Prostate gland (tissue), 2 donors: ENCODE data around the gene AKAP9.

Experiments
- POLR2AphosphoS5 ChIP-seq: sonication (generic); formaldehyde crosslinking; IDR thresholded peaks from one replicate; pipeline ENCODE4 v1.6.1; 2017; ENCODE audit warnings: antibody characterized with exemption
- TF ChIP-seq, protein P1 (sequence below), 4 experiments: fragments of 200-600 bp in 2 of 4; fragments of 450-650 bp in 2 of 4; sonication (generic) in 2 of 4; IDR thresholded peaks; 1 replicate in 3 of 4; 2 replicates in 1 of 4; pipeline ENCODE4 v1.5.1; 2016 to 2019; ENCODE audit warnings: antibody characterized with exemption in 4 of 4, mild to moderate bottlenecking in 2 of 4, moderate library complexity in 2 of 4

- peak; percentile 93 for TF ChIP-seq POLR2AphosphoS5
- TF ChIP-seq, protein P1, sequence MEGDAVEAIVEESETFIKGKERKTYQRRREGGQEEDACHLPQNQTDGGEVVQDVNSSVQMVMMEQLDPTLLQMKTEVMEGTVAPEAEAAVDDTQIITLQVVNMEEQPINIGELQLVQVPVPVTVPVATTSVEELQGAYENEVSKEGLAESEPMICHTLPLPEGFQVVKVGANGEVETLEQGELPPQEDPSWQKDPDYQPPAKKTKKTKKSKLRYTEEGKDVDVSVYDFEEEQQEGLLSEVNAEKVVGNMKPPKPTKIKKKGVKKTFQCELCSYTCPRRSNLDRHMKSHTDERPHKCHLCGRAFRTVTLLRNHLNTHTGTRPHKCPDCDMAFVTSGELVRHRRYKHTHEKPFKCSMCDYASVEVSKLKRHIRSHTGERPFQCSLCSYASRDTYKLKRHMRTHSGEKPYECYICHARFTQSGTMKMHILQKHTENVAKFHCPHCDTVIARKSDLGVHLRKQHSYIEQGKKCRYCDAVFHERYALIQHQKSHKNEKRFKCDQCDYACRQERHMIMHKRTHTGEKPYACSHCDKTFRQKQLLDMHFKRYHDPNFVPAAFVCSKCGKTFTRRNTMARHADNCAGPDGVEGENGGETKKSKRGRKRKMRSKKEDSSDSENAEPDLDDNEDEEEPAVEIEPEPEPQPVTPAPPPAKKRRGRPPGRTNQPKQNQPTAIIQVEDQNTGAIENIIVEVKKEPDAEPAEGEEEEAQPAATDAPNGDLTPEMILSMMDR (IDR thresholded peaks at IDR 0.05), result peak in 2 of 4 experiments; percentile 5 to 25
Observed at GRCh38 chr7:92134271-92135051, 193.8 kb downstream of the AKAP9 start, which contains the start of gene CYP51A1.
